Stimulated activated CD4-positive, alpha-beta T cell treated with anti-CD3 and anti-CD28 coated beads, Interleukin-15, amount 100 ng/mL, for 1 hour (primary cell): ENCODE data around the gene SLC22A14.
"Not testable (repeated sequence)": the region's sequence is repeated elsewhere in the genome, so short reads cannot be mapped to it uniquely, and the experiment has no call there.

Experiments
- DNase-seq, 2 donors: peaks; one replicate each; pipeline ENCODE4 v3.0.0-alpha.2; 2020; ENCODE audit warnings: low read depth in 1 of 2, low spot score in 1 of 2

Gene SLC22A14, protein sequence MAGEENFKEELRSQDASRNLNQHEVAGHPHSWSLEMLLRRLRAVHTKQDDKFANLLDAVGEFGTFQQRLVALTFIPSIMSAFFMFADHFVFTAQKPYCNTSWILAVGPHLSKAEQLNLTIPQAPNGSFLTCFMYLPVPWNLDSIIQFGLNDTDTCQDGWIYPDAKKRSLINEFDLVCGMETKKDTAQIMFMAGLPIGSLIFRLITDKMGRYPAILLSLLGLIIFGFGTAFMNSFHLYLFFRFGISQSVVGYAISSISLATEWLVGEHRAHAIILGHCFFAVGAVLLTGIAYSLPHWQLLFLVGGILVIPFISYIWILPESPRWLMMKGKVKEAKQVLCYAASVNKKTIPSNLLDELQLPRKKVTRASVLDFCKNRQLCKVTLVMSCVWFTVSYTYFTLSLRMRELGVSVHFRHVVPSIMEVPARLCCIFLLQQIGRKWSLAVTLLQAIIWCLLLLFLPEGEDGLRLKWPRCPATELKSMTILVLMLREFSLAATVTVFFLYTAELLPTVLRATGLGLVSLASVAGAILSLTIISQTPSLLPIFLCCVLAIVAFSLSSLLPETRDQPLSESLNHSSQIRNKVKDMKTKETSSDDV

DNA sequence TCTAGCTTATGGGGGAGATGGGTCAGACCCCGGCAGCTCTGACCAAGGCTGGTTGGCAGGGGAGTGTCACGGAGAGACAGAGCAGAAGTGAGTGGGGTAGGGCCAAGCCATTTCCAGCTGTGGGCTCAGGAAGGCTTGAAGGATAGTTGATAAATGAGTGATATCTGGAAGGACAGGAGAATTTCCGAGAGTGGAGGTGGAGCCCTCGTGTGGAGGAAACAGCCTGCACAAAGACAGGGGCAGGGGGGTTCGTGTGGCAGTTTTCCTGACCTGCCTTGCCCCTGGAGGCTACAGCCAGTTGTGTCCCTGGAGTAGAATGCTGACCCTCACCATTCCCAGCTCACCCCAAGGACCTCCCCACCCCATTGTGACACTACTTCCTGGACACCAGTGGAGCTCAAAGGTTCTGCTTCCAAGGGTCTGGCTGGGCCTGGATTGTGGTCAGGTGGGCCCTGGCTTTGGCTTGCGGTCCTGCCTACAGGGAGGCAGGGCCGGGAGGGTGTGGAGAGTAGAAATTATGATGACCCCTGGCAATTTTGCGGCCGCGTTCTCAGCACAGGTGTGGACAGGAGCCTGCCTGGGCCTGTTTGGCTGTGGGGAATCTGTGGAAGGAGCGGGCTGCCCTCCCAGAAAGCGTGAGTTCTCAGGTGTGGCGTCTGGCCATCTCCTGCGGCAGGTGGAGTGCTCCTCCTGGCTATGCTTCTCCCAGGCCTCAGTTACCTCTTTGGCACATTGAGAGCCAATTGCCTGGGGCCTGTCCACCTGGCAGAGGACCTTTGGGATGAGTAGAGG is at the start of gene SLC22A14:
Gene SLC22A14, plus strand, starts transcription at position 400 of the 792 bp plus-strand sequence. CDS start 23,733 bp downstream, outside the sequence.
- DNase-seq: no peak

DNA sequence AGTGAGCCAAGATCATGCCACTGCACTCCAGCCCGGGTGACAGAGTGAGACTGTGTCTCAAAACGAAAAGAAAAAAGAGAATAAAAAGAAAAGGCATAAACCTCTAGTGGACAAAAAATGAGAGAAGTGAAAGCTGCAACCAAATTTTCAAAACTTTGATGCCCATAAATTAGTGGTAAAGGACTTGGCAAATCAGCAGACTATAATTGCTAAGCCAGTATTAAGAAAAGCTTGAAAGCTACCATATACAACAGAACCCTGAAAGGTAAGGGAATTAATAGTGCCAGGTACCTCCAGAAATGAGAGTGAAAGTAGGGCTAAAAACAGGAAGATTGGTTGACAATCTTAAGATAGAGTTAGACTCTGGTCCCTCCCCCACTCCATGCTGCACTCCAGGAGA is 49.4 kb upstream of the SLC22A14 start:
- DNase-seq: no peak

DNA sequence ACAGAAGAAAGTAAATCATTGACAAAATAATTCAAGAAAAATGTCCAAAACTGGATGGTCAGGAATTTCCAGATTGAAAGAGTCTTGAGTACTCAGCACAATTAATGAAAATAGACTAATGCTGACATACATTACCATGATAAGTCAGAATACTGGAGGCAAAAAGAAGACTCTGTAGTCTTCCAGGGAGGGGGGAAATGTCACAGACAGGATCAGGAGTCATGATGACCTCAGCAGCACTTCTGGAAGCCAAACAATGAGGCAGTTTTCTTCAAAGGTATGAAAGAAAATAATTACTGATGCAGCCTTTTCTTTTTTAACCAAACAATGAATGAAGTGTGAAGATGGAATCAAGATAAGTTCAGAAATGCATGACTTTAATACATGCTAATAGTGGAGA is 46.6 kb upstream of the SLC22A14 start:
- no peak for DNase-seq

DNA sequence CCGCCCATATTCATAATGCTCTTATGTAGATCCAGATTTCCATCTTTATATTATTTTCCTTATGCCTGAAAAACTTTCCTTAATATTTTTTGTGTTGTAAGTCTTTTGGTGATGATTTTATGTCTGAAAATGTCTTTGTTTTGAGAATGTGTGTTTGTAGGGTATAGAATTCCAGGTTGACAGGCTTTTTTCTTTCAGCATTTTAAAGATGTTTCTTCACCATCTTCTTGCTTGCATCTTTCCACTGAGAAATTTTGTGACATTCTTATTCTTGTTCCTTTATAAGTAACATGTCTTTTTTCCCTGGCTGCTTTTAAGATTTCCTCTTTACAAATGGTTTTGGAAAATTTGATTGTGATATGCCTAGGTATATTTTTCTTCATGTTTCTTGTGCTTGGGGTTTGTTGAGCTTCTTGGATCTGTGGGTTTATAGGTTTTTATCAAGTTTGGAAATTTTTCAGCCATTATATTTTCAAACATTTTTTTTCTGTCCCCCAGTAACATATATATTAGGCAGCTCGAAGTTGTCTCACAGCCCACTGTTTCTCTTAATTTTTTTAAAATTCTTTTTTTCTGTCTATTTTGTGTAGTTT is 43.6 kb upstream of the SLC22A14 start:
- DNase-seq: no peak

DNA sequence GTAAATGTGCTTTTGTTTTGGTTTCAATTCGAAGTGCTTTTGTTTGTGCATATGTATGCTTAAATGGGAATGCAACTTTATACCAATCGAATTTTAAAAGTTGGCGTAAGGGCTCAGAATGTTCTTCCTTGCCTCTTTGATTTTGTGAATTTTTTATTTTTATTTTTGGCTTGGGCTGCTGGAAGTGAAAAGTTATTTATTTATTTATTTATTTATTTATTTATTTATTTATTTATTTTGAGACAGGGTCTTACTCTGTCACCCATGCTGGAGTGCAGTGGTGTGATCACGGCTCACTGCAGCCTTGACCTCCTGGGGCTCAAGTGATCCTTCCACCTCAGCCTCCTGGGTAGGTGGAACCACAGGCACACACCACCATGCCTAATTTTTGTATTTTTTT is 39.3 kb upstream of the SLC22A14 start:
- not testable (repeated sequence) for DNase-seq

DNA sequence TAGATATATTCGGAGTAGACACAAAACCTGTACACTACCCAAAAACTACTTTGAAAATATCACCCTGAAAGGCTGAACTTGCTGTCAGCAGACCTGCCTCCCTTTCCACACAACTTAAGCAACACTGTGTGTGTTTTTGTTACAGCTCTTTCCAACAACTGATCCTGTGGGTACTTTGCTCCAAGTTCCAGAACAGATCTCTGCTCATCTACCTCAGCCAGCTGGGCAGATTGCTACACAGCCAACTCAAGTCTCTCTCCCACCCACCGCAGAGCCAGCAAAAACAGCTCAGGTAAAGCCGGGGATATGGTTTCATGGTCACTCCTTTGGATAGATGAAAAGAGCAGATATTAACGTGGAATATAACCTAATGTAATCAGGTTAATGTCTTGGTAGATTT is 36.2 kb upstream of the SLC22A14 start:
- no peak for DNase-seq

DNA sequence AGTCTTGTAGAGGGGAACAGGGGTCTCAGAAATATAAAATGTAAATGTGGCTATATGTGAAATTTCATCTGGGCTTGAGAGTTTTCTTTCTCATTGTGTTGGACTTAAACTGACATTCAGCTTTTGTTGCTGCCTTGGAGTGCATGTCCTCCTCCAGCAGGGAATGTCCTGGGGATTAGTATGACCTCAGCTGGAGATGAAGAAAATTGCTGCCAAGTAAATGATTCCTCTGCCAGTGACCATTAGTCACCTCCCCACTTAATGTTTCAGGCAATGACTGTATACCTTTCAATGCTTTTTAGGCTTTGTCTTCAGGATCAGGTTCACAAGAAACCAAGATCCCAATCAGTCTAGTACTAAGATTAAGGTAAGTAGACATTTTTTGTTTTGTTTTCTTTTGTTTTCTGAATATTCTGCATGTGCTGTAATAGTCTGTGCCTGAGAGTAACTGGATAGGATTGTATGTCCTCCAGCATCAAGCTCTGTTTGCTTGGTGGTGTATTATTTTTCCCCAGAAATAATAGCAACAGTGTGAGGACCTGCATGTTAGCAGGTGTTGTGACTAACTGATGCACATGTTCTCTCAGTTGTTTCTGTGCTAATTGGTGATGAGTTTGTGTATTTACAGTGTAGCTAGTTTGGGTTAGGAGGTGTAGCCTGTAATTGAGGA is 34.6 kb upstream of the SLC22A14 start:
- no peak for DNase-seq

DNA sequence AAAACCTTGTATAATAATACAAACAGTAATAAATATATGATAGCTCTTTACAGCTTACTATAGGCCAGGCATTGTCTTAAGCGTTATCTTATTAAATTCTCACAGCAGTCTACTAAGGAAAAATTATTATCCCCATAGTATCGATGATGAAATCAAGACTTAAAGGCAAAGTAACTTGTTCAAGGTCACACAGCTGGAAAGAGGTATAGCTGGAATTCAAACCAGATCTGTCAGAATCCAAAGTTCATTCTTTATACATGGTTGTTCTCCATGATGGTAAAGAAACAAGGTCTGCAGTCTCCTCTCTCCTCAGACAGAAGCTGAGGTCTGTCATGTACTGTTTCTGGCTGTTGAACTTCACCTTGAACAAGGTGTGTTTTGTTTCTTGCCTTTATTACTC is 31.9 kb upstream of the SLC22A14 start:
- no peak for DNase-seq

DNA sequence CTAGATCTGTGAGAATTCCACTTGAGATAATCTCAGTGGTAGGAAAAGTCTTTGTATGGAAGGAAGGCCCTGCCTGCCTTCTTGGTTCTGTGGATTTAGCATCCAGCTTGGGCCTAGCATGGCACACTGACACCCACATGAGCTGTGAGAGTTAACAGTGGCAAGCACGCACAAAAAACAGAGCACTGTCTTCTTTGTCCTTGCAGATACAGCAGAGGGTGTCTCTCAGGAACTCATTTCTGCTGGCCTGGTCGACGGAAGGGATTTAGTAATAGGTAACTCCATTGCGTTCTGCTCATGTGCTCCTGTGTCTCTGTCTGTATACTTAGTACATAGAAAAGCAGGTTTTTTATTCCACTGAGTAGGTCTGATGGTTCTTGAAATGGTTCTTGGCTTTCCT is 30.9 kb upstream of the SLC22A14 start:
- DNase-seq: no peak

DNA sequence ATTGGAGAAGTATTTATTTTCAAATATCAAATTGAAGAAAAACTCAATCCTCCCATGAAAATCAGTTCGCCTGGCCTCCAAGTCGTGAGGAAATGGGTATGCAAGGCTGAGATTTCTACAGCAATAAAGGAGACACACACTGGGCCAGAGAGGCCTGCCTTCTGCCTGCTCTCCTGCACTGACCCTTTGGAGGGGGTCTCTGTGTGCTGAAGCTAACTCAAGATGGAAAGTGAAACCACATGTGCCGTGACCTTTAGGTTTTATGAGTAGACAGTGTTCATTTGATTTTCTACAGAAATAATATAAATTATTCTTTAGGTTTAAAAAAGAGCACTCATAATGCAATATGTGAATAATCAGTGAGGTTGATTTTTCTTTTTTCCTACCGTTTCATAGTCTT is 28.4 kb upstream of the SLC22A14 start:
- no peak for DNase-seq

DNA sequence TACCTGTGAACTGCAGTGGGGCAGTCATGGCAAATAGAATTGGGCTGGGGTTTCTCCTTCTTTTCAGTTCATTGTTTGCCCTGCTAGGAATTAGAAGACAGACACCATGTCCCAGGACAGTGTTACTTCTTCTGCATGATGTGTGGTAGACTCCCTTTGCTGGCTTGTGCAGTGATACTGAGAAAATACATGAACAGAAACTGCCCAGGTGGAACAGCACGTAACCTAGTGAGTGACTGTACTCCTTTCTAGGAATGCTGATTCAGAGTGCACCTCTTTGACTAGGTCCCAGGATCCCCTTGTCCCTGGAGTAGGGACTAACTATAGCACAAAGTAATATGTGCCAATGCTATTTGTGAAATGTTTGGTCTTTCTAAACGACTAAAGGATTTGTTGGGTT is 27.2 kb upstream of the SLC22A14 start:
- DNase-seq: no peak

DNA sequence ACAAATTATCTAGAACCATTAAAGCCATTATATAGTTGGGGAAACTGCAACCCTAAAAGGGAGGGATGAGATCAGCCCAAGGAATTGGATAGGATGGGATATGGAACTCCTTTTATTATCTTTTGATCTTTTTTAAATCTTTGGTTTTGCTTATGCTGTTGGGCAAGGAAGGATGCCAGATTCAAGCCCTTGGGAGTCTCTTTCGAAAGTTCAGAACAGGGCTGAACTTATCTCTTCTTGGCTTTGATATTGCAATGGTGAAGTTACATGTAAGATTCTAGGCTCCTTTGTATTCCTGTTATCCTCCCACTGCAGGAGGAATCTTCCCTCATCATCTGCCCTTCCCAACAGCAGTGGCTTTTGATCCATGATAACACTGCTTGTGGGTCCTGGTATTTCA is 26.5 kb upstream of the SLC22A14 start:
- no peak for DNase-seq

DNA sequence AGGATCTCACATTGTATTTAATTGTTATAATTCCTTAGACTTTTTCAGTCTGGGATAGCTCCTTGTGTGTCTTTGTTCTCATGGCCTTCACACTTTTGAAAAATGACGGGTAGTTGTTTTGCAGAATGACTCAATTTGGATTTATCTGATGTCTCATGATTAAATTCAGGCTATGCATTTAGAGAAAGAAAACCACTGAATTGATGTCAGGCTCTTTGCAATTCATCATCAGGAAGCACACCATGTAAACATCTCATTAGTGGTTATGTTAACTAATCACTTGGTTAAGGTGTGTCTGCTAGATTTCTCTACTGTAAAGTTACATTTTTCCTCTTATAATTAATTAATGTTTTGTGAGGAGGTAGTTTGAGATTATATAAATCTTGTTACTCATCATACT is 24.5 kb upstream of the SLC22A14 start:
- no peak for DNase-seq

DNA sequence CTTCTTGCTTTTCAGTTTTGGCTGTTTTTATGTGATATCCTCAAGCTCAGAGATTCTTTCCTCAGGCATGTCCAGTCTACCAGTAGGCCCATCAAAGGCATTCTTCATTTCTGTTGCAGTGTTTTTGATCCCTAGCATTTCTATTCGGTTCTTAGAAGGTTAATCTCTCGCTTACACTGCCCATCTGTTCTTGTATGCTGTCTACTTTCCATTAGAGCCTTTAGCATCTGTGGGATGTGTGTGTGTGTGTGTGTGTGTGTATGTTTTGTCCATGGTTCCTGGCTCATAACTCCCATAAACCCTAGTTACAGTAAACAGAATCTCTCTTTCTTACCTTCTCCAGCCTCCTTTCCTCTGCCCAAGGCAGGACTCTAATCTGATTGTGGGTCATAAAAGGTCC is 21.6 kb upstream of the SLC22A14 start:
- DNase-seq: no peak

DNA sequence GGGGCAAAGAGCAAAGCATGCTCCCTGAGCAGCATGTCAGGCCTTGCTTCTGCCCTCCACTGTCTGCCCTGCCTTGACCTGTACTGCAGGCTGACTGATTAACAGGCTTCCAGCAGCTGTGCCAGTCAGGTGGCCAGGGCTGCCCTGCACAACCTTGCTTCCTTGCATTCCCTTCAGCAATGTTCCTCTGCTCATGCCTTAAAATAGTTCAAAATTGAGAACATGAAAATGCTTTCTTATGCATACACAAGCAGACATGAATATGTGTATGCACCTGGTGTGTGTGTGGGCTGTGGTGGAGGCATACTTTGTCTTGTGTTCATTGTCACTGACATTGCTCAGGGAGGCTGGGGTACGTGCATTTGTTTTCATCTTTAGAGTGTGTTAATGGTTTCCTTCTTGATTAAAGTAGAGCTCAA is 17.7 kb upstream of the SLC22A14 start:
- no peak for DNase-seq

DNA sequence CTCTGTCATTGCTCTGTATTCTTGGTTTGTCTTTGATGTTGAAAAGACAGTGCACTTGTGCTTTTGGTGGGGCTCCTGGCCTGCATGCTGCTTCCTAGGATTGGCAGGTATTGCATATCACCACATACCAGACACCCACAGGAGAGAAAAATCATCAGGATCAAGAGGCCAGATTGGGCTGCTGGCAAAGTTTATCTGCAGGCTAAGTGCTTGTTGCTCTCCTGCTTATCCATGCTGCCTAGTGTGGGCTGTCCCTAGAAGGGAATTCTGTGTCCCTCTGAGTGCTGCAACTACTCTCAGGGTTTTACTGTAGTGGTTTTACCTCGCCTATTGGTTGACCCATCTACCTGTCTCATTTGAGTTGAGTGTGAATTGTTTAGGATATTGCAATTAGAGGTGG is 17.3 kb upstream of the SLC22A14 start:
- DNase-seq: no peak

DNA sequence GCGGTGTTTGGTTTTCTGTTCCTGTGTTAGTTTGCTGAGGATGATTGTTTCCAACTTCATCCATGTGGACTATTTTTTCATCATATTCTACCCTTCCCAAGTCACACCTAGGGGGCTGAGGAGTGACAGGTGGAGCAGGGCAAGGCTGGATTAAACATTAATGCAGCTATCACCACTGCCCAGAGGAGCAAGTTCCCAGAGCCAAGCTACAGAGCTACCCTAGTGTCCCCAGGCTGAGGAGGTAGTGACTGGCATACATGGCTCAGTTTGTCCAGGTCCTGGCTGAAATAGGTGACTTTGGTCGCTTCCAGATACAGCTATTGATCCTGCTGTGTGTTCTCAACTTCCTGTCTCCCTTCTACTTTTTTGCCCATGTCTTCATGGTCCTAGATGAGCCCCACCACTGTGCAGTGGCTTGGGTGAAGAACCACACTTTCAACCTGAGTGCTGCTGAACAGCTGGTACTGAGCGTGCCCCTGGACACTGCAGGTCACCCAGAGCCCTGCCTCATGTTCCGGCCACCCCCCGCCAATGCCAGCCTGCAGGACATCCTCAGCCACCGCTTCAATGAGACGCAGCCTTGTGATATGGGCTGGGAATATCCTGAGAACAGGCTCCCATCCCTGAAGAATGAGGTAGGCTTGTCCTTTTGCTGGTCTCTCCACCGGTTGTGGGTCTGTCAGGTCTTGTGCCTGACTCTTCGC is 16.3 kb upstream of the SLC22A14 start, which contains the start of gene SLC22A13:
Gene SLC22A13, plus strand, starts transcription at position 209 of the 704 bp plus-strand sequence. Its CDS starts 49 bp downstream, at position 258.
- DNase-seq: no peak

DNA sequence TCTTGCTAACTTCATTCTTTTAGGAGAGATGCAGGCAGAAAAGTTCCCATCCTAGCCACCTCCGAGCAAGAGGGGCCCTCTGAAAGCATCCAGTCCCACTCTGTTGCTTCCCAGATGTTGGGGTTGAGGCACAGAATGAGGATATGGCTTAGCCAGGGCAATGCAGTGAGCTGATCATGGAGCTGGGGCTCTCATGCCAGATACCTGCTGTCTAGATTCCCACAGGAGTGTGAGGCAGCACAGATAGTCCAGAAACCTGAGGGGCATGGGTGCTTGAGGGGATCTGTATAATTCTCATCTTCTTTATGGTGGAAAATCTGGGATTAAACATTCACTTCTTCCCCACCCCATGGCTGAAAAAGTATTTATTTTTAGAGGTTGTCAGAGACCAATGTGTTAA is 15.3 kb upstream of the SLC22A14 start:
- DNase-seq: no peak

DNA sequence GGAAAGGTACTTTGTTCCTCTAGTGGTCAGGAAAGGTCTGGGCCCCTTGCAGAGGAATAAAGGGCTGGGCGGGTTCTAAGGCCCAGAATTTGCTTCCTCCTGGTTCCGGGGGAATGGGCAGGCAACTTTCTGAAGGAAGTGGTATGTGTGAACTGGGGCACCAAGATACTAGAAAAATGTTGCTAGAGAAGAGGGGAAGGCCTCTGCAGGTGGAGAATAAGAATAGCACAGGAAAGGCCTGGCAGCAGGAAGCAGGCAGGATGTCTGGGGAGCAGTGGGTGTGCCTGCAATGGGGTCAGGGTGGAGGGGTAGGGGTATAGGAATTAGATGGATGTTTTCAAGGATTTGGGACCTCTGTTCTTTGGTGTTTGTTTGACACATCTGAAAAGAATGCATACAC is 14.4 kb upstream of the SLC22A14 start:
- DNase-seq: no peak

DNA sequence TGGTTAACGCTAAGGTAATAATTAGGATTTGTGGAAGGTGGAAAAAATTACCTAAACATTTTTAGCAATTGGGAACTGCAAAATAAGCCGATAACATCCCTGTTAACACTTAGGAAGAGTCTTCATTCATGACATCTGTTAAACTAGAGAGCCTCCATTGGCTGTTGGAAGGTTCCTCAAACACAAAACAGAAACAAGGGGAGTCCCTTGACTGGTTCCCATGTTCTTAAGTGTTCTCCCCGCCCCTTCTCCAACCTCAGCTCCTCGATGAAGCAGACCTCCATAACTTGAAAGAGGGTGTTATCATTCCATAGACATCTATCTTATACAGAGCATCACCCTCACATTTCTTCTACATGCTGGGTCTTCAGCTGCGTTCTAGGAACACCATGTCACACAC is 14.0 kb upstream of the SLC22A14 start:
- DNase-seq: no peak
